Right kidney (tissue), 1 donor: ENCODE results near the gene WDR45B.
"Not testable (repeated sequence)": the region's sequence is repeated elsewhere in the genome, so short reads cannot be mapped to it uniquely, and the experiment has no call there.

ENCODE experiments used
- DNase-seq: peaks from one replicate; pipeline ENCODE4 v3.0.0-alpha.2; 2016

Gene WDR45B

GRCh38 chr17:82583720-82584234 lies 64.5 kb downstream of the WDR45B start:
- no peak for DNase-seq

- no peak for DNase-seq
These were observed 65.5 kb downstream of the WDR45B start for GRCh38 chr17:82582709-82583108.

- no peak for DNase-seq
These were observed 66.0 kb downstream of the WDR45B start for GRCh38 chr17:82582213-82582612.

GRCh38 chr17:82579969-82580368 lies 68.3 kb downstream of the WDR45B start:
- not testable (repeated sequence) for DNase-seq

- DNase-seq = no peak
These were observed 70.9 kb downstream of the WDR45B start for GRCh38 chr17:82577300-82577699.

GRCh38 chr17:82575581-82576221 lies 72.5 kb downstream of the WDR45B start:
- not testable (repeated sequence) for DNase-seq

GRCh38 chr17:82574041-82574440 lies 74.2 kb downstream of the WDR45B start:
- no peak for DNase-seq

- no peak for DNase-seq
These were observed 76.4 kb downstream of the WDR45B start for GRCh38 chr17:82571855-82572254.

- peak; percentile 48 for DNase-seq
These were observed 78.0 kb downstream of the WDR45B start for GRCh38 chr17:82570277-82570676.

- no peak for DNase-seq
These were observed 78.6 kb downstream of the WDR45B start for GRCh38 chr17:82569621-82570020.

GRCh38 chr17:82568997-82569393 lies 79.2 kb downstream of the WDR45B start:
- DNase-seq = no peak

GRCh38 chr17:82567286-82567685 lies 81.0 kb downstream of the WDR45B start:
- DNase-seq = no peak

- DNase-seq = no peak
These were observed 81.9 kb downstream of the WDR45B start for GRCh38 chr17:82566129-82566960.

- DNase-seq = no peak
These were observed 82.7 kb downstream of the WDR45B start for GRCh38 chr17:82565551-82565950.
